HG03064 (cell line): ENCODE measurements around the gene SMC6.

ENCODE experiments used
- ATAC-seq: cut with Tn5 transposase; IDR thresholded peaks from one replicate; pipeline ENCODE4 v1.9.1; 2021; ENCODE audit warnings: low read depth; ENCODE audit not compliant: unreplicated experiment

The SMC6 gene

DNA sequence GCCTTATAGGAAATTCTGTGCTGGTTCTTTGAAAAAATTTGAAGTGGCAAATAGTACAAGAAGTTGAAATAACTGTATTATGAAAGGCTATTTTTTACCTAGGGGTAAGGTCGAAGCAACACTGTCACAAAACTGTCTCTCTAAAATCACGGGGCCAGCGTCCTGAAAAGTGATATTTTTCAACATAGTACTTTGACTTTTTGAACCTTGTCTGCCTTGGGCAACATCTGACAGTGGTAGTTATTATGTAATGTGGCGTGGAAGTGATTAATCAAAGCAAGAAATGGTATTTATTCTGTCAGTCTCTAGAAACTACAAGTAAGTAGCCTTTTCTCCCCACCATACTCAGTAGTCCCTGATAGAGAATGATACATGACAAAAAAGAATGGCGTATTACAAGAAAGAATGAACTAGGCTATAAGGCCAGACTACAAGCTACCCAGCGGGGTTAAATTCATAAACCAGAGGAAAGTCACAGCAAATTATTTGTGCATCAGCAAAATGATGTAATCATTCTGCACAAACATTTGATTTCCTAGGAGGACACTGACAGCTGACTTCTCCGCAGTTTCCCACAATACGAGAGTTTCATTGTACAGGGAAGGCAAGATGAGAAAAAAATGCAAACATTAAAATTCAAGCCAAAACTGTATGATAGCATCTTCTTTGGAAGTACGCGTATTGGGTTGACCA lies 10.2 kb upstream of the SMC6 start:
- no peak for ATAC-seq

DNA sequence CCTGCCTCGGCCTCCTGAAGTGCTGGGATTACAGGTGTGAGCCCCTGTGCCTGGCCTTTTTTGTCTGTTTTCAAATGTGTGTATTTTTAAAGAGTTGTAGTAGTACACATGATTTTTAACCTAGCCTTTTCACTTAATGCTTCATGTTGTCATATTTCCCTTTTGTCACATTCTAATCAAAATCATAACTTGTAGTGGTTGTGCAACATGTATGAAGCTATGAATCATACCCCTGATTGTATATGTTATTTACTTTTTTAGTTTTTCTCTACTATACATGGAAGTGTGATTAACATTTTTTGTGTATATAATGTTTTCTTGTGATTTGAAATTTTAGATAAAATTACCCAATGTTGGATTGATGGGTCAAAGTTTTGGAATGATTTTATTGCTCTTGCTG lies 8.8 kb upstream of the SMC6 start:
- no peak for ATAC-seq

DNA sequence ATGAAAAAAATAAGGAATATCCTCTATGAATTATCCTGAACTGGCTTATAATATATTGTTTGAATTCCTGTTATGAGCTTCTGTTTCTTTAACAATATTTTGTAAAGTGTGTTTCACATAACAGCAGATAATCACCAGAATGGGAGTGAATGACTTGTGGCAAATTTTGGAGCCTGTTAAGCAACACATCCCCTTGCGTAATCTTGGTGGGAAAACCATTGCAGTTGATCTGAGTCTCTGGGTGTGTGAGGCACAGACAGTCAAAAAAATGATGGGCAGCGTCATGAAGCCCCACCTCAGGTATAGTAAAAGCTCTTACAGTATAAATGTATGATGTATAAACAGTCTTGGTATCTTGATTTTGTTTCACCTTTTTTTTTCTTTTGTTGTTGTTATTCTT lies 6.2 kb upstream of the SMC6 start:
- no peak for ATAC-seq

DNA sequence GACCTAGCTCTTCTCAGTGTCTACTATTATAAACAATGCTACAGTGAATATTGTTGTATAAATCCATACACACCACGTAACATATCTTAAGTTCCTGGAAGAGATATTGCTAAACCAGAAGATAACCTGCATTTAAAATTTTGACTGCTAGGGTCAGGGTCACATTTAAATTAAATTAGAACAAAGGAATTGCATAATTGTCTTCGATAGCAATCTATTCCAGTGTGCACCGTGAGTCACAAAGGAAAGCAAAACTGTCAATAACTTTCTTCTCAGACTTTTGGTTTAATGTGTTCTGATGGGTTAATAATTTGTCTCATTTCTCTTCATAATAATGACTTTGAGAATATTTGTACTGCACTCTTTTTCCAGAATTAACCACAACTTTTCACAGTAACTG lies 4.5 kb upstream of the SMC6 start:
- no peak for ATAC-seq

DNA sequence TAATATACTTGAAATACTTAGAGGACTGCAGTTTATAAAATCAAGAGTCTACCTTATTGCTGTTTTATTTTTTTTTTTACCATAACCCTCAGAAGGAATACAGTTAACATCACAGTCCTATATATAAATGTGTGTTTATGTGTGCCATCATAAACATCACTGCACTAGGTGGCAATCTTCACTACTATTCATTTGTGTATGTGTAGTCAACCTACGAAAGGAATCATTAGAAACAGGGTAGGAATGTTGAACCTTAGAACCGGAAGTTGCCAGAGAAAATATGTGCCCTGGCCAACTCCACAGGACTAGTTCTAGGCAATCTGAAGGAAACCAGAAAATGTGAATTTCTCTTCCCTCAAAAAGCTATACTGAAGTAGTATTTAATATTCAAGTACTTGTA lies 3.7 kb upstream of the SMC6 start:
- no peak for ATAC-seq

DNA sequence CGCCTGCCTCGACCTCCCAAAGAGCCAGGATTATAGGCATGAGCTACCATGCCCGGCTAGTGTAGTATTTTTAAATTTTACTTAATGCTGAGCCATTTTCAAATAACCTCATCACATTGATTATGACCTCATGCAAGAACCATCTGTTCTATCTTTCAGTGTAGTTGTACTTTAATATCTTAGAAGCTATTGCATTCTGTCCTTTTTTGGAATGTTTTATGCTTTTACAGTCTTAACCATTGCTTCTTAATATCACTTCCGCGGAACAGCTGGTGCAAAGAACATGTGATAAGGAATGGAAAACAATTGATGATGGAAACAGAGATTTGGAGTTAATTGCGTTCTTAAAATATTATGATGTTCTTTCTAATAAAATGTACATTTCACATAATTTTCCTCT lies 3.1 kb upstream of the SMC6 start:
- ATAC-seq, result no peak

DNA sequence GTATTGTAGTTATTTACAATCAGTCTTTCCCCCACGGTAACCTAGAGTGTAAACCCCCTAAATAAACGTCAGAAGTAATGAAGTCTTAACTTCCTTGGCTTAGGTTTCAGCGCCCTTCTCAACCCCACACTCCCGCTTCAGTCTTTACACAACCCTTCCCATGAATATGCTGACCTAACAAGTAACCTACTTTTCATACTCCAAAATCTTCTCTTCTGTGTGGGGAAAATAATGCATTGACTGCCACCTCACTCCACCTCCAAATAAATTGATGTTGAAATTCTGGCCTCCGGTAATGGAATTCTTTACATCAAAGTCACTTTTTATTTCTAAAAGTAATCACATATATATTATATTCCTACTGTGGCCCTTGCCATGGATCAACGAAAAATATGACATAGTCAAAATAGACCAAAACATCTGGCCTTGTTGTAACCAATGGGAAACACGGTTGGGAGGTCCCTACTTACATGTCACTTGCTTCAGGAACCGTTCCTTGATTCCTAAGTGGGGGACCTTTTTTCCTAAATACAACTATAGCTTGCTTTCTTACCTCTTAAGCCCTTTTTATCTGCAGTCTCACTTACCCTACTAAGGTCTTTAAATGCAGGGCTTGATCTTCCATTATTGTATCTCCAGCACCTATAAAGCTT lies 1.3 kb upstream of the SMC6 start:
- ATAC-seq, result no peak

DNA sequence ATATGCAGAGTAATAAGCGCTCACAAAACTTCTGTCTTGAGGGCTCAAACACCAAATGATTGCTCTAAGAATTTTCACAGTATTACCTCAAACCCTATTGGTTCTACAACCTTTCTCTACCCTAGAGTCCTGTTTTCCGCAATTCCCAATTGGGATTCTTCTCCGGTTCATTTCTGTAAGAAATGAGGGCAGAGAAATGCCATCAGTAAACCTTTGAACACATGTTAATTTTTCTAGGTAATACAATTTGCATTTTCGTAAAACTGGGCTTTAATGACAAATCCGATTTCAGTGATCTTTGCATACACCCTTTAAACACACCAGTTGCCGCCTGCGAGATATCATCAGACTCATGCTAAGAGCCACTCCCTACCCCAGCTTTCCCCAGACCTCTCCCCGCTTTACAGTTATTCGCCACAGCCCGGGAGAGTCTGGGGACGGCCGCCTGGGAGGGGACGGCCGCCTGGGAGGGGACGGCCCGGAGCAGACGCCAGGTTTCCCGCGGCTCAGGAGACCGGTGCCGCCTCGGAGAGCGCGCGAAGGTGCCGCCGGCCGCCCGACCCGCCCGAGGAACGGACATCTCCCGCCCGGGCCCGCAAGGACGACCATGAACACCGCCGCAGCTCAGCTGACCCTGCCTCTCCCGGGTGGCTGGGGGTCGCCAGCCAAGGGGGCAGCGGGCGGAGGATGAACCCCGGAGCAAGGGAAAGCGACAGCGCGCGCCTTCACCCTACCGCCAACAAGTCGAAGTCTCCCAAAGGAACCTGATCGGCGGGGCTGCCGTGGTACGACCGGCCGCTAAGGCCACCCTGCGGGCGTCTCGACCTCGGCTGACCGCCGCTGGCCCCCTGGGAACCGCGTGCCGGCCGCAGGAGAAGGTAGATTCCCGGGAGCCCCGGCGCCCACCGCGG lies 463 bp downstream of the SMC6 start:
- ATAC-seq, result peak; percentile 46

DNA sequence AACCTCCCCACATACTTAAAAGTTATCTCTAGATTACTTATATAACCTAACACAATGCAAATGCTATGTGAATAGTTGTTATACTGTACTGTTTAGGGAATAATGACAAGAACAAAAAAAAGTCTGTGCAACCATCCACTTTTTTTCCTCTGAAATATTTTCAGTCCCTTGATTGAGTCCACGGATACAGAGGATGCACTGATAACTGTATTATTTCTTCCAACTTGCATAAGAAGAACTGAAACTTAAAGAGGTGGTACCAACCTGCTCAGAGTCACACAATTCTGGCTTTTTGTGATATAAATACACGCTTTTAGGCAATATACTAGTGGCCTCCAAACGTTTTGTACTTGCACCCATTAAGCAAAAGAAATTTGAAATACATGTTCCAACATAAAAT lies 1.4 kb downstream of the SMC6 start:
- no peak for ATAC-seq

DNA sequence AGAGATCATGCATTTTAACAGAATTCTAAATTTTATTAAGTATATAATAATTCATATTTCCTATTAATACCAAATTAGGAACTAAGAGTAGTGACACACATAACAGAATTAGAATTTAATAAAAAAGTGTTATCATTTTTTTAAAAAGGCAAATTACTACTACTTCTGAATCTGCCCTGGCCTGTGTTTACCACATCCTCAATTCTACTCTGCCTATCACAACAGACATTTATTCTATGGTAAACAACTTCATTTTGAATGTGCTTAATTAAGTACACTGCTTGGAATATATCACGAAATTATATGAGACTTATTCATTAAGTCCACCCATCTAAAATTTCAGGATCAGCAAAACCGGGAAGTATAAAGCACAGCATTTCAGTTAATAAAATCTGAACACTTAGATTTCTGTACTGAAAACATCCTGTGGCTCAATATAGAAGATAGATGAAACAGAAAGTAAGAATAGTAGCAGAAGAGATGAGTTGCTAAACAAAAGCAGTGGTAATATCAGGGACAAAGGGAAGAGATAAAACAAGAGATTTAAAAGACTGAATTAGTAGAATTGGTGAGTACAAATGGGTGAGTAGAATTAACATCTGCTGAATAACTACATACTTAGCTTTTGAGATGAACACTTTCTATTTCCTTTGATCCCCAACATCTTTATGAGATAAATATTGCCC lies 3.7 kb downstream of the SMC6 start:
- peak; percentile 30 for ATAC-seq

DNA sequence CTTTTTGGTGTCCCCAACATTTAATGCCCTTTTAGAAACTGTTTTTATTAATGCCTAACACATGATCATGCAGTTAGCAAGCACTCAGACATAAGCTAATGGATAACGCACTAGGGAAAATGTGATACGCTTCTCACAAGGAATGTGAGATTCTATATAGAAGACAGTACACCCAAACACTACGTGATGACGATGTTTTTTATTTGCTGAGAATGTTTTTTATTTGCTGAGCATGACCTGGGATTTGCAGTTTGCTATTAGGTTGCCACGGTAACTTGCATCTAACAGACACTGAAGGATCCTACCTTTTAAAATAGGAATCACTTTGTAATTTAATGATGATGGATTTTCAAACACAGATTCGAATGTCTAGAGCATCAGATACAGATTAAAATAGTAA lies 4.9 kb downstream of the SMC6 start:
- ATAC-seq, result no peak

DNA sequence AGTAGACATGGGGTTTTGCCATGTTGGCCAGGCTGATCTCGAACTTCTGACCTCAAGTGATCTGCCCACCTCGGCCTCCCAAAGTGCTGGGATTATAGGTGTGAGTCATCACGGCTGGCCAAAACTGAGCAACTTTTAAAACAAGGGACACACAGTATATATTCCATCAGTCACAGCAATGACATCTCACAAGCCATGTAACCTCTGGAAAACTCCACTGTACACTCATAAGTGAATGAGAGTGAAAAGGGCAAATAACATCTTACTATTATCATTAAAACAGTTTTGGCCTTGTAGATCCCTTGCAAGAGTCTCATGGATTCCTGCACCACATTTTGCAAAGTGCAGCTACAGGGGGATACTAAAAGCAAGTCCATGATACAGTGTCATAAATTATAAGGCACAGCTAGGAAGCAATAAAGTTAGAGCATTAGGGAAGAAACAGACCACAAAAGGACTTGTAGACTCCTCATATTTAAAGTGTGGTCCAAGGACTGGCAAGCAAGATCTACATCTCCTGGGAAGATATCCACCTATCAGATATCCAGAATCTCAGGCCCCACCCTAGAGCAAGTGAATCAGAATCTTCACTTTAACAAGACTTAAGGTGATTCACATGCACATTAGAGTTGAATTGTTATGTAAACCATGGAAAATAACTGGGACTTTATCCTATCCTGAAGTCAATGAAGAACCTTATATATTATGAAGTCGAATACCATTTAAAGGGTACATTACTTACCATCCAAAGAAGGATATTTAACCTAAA lies 5.7 kb downstream of the SMC6 start:
- ATAC-seq, result no peak

DNA sequence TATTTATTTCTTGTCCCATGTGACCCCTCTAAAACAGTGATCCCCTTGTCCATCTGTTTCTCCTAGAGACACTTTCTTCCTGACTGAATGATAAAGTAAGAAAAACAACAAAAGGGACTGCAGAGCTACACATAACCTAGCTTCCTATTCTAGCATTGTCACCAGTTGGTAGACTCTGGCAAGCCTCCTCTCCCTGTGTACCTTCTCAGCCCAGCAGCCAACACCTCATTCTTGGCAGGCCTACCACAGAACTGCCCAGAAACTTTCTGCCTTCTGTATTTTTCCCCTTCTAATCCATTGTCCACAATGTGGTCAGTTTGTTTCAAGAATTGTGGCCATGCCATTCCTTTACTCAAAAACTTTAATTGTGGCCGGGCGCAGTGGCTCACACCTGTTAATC lies 13.4 kb downstream of the SMC6 start:
- no peak for ATAC-seq

DNA sequence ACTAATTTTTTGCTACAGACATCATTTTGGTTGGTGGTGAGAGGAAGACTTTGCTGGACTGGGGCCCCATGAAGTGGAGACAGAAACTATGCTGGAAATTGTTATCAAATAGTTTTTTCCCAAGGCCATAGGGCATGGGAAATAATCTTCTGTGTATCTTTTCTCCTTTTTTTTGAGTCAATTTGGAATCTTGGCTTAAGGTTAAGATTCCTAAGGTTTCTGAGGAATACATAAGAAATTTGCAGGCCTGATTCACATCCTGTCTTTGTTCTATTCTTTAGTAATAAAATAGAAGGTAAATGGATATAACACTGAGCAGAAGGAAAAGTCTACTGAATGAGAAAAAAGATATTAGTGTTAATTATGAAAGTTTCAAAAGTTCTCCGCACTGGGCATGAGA lies 16.6 kb downstream of the SMC6 start:
- no peak for ATAC-seq

DNA sequence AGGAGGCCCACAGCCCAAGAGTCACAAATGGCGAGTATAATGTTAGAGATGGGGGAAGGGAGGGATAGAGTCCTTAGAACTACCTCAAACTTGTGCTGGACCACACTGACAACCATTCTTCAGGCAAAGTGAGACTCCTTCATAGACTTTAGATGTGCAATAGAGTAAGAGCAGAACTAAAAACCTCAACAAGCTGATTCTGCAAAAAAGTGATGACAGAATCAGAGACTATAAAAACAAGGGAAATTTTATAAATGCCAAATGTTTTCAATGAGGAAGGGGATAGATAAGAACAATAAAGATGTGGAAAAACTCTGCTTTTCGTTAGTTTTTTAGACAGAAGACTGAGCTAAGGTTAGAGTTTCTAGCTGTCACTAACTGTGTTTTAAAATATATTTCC lies 17.7 kb downstream of the SMC6 start:
- no peak for ATAC-seq

DNA sequence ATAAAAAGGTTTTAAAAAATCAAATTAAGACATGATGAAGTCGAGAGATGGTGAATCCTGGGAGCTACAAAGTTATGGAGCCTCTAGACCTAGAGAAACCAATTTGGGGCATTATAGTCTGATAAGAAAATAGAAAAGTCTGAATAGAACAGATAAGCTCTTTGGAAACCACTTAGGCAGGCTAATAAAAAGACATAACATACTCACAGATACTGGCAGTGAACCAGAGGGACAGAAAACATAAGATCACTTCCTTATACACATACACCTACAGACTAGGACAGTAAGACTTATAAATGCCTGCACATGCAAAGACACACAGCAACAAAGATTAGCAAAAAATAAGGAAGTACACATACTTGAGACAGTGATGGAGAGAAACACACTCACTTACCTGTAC lies 20.0 kb downstream of the SMC6 start:
- no peak for ATAC-seq

DNA sequence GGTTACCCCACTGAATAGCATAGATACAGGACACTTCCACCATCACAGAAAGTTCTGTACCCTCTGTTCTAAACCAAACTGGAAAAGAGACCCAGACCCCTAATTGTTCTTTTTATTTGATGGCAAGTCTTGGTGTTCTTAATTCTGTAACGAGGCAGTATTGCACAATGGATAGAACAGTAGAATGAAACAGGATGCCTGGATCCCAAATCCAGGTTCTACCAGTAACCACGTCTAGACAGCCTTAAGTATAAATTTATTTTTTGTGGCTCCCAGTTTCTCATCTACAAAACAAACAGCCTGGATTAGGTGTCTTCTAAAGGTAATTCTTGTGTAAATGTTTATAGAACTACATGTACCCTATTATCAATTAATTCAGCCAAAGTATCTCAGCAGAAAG lies 23.7 kb downstream of the SMC6 start:
- ATAC-seq, result no peak

DNA sequence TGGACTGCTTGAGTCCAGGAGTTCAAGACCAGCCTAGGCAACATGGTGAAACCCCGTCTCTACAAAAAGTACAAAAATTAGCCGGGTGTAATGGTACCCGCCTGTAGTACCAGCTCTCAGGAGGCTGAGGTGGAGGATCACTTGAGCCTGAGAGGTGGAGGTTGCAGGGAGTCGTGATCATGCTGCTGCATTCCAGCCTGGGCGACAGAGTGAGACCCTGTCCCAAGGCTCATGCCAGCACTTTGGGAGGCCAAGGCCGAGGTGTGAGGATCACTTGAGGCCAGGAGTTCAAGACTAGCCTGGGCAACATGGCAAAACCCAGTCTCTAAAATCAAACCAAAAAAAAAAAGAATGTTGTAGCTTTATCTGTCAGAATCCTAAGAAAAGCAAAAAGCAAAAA lies 25.4 kb downstream of the SMC6 start:
- ATAC-seq, result no peak

DNA sequence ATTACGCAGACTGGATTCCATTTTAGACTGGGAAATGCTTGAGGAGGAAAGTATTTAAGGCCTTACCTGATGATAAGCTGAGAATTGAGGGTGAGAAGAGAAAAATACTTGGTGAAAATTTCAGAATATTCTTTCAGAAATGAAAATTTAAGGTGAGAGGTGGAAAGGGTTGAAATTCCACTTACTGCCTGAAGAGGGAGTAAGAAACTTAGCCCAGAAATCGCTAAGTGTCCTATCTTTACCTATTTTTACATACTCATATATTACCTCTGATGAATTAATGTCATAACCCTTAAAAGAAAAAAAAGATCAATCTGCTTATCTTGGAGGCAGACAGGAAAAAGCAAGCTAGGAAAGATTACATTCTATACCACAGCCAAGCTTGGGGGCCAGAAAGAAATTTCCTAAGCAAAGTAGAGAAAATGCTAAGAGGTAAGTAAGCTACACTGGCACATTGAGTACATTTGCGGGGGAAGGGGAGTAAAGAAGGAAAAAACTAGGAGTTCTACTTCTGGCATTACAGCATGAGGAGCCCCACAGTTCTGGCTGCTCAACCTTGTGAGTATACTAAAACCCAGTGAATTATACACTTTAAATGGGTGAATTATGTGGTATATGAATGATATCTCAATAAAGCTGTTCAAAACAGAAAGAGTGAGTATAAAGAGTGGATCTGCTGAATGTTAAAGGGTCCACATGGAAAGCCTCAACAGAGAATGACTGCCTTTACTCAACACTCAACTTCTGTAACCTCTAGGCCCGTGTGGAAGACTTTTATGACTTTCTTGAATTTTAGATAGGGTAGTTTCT lies 33.8 kb downstream of the SMC6 start:
- ATAC-seq, result no peak

DNA sequence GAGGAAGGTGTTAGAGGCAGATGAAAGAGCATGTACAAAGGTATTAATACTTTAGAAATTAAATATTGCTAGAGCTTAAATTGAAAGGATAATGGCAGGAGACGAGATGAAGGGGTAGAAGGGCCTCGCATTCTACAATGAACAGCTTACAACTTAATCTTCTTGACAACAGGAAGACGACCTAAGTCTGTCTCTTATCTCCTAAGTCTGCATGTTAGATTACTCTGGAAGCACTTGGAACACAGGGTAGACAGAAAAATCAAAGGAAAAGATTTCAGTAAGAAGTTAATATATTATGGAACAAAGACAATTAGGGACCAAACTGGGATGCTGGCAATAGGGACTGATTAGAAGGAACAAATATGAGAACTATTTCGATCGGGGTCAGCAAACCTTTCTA lies 34.9 kb downstream of the SMC6 start:
- ATAC-seq, result no peak
